K562 (cell line): ENCODE results near the gene SHROOM3. TPM values are rescaled to one million over a fixed set of nuclear protein-coding genes. Genes with fewer than 3 reads are reported as not detected.

Experiments used
- ATAC-seq: fragments of 200-7000 bp; cut with Tn5 transposase; 3 replicates; pipeline ENCODE4 v1.9.1; 2020; ENCODE audit warnings: moderate library complexity
- BruUV-seq: library from RNA; stranded (reverse); fragments of 400-500 nt; replicated peaks from 2 replicates; lab custom pipeline; 2021; lab: Mats Ljungman, UMichigan
- CTCF ChIA-PET: fragments of 300-600 bp; formaldehyde crosslinking; extraction: SDS; loops from one replicate; lab custom pipeline; 2021; ENCODE audit warnings: low intra/inter-chr PET ratio; lab: Yijun Ruan, JAX
- POLR2A ChIA-PET: fragments of 300-600, 350-650 bp; sonication (Branson Sonifier 250); formaldehyde crosslinking; extraction: SDS; loops from one replicate; lab custom pipeline; 2021; ENCODE audit warnings: antibody characterized with exemption, inconsistent platforms; lab: Yijun Ruan, JAX
- DNase-seq, 4 experiments: peaks; one replicate each; pipeline versions ENCODE4 v3.0.0 to v3.0.0-alpha.2; 2011 to 2018; ENCODE audit warnings: low spot score in 3 of 4, mixed read lengths in 3 of 4; ENCODE audit errors: extremely low read depth in 1 of 4
- FAIRE-seq: peaks from 2 replicates; lab custom pipeline; 2011; peaks lifted over from hg19 to GRCh38; lab: Jason Lieb, UNC
- H2AFZ ChIP-seq: 2 replicates; pipeline ENCODE4 v1.6.0; 2011; ENCODE audit warnings: low read depth, low read length, control low read depth, inconsistent platforms
- H3K27ac ChIP-seq: fragments of 200-600 bp; 3 replicates; pipeline ENCODE4 v1.8.0; 2011; ENCODE audit warnings: low read depth, mild to moderate bottlenecking, control low read depth, inconsistent platforms, low read length, moderate library complexity, mixed read lengths; ENCODE audit errors: extremely low read depth
- H3K27me3 ChIP-seq, 2 experiments: fragments of 300-600 bp in 1 of 2; 2 replicates in 1 of 2; 3 replicates in 1 of 2; pipeline versions ENCODE4 v1.6.0 to v1.8.0; 2011; ENCODE audit warnings: inconsistent platforms in 2 of 2, low read length in 2 of 2, mild to moderate bottlenecking in 1 of 2, mixed read lengths in 1 of 2, moderate library complexity in 1 of 2; ENCODE audit not compliant: control insufficient read depth in 2 of 2, insufficient read depth in 2 of 2
- H3K36me3 ChIP-seq: fragments of 300-600 bp; 3 replicates; pipeline ENCODE4 v1.8.0; 2011; ENCODE audit warnings: mild to moderate bottlenecking, low read length, inconsistent platforms; ENCODE audit not compliant: control insufficient read depth, insufficient read depth
- H3K4me1 ChIP-seq, 2 experiments: fragments of 200-600 bp in 1 of 2; replicated peaks in 1 of 2; 2 replicates in 1 of 2; 3 replicates in 1 of 2; pipeline versions ENCODE4 v1.5.1 to v1.8.0; 2011; ENCODE audit warnings: inconsistent platforms in 2 of 2, low read length in 2 of 2, mild to moderate bottlenecking in 1 of 2, mixed read lengths in 1 of 2, moderate library complexity in 1 of 2; ENCODE audit not compliant: control insufficient read depth in 2 of 2, insufficient read depth in 2 of 2
- H3K4me2 ChIP-seq: 2 replicates; pipeline ENCODE4 v1.6.1; 2011; ENCODE audit warnings: low read length, control low read depth, inconsistent platforms, mixed read lengths; ENCODE audit not compliant: insufficient read depth
- H3K4me3 ChIP-seq: fragments of 200-600 bp; sonication (generic), shearing (Covaris generic); 2 replicates; pipeline ENCODE4 v1.5.1; 2016; ENCODE audit warnings: control low read depth, inconsistent platforms
- H3K79me2 ChIP-seq: fragments of 200-600 bp; 3 replicates; pipeline ENCODE4 v1.8.0; 2011; ENCODE audit warnings: low read length, inconsistent platforms; ENCODE audit not compliant: control insufficient read depth, insufficient read depth
- H3K9ac ChIP-seq, 2 experiments: 2 replicates each; pipeline versions ENCODE4 v1.6.0 to v1.6.1; 2011; ENCODE audit warnings: low read depth in 2 of 2, low read length in 2 of 2, control low read depth in 1 of 2, inconsistent platforms in 1 of 2, mild to moderate bottlenecking in 1 of 2, mixed read lengths in 1 of 2; ENCODE audit not compliant: insufficient read depth in 1 of 2
- H3K9me1 ChIP-seq: one replicate; pipeline ENCODE4 v1.6.0; 2011; ENCODE audit warnings: inconsistent platforms, mild to moderate bottlenecking, low read length, moderate library complexity; ENCODE audit not compliant: control insufficient read depth, insufficient read depth
- H3K9me3 ChIP-seq: replicated peaks from 2 replicates; pipeline ENCODE4 v1.5.1; 2011; ENCODE audit warnings: low read depth, low read length, inconsistent platforms; ENCODE audit not compliant: control insufficient read depth, insufficient read depth
- H4K20me1 ChIP-seq: replicated peaks from 2 replicates; pipeline ENCODE4 v1.6.1; 2011; ENCODE audit warnings: low read length, inconsistent platforms, mixed read lengths; ENCODE audit not compliant: control insufficient read depth, insufficient read depth
- BMI1 ChIP-seq: fragments of 150-350 bp; IDR thresholded peaks from 2 replicates; pipeline ENCODE4 v1.6.1; 2014; ENCODE audit warnings: low read length
- FIP1L1 ChIP-seq: fragments of 200-400 bp; formaldehyde crosslinking; IDR thresholded peaks from 2 replicates; pipeline ENCODE4 v1.6.1; 2018; ENCODE audit warnings: mild to moderate bottlenecking, low read depth, low read length; ENCODE audit not compliant: poor library complexity, severe bottlenecking
- JUND ChIP-seq, 2 experiments: IDR thresholded peaks; 2 replicates in 1 of 2; 3 replicates in 1 of 2; pipeline ENCODE4 v1.6.1; 2011; ENCODE audit warnings: borderline replicate concordance in 2 of 2, low read depth in 2 of 2, low read length in 2 of 2, improper control_type of control experiment in 1 of 2, missing biosample characterization in 1 of 2, missing genetic modification characterization in 1 of 2, missing genetic modification reagents in 1 of 2
- NCOA2 ChIP-seq, 2 experiments: fragments of 450-650 bp; IDR thresholded peaks; 2 replicates each; pipeline ENCODE4 v1.6.1; 2018; ENCODE audit warnings: mild to moderate bottlenecking in 2 of 2, moderate library complexity in 1 of 2; ENCODE audit not compliant: partially characterized antibody in 2 of 2
- PHF21A ChIP-seq: fragments of 450-650 bp; IDR thresholded peaks from 2 replicates; pipeline ENCODE4 v1.6.1; 2017; ENCODE audit warnings: low read depth, borderline replicate concordance
- XRCC4 ChIP-seq: IDR thresholded peaks from one replicate; pipeline ENCODE4 v1.6.1; 2011; ENCODE audit not compliant: insufficient read depth, insufficient read length; ENCODE audit errors: extremely low read depth
- ZC3H8 ChIP-seq: fragments of 450-650 bp; IDR thresholded peaks from 2 replicates; pipeline ENCODE4 v1.6.1; 2017
- ZNF212 ChIP-seq: fragments of 450-650 bp; formaldehyde crosslinking; IDR thresholded peaks from 2 replicates; pipeline ENCODE4 v1.4.0; 2020; ENCODE audit warnings: mild to moderate bottlenecking
- WGBS: fragments of 100-300 bp; shearing (Covaris generic); methylation state at CpG from one replicate; pipeline ENCODE4 v1.1.6; 2016; ENCODE audit warnings: low coverage, mixed read lengths; ENCODE audit not compliant: insufficient coverage; ENCODE audit errors: missing lambda C conversion rate; 5-methylcytosine and 5-hydroxymethylcytosine counted together
- in situ Hi-C: fragments of 300-500 bp; cut with MboI; formaldehyde crosslinking; loops from 4 replicates; pipeline ENCODE4 v1.15.0; 2018; ENCODE audit warnings: inconsistent platforms, mixed read lengths
- intact Hi-C: fragments of 100-400 bp; cut with micrococcal nuclease; formaldehyde crosslinking; loops from 2 replicates; pipeline ENCODE4 v1.14.2; 2022
- polyA plus RNA-seq, 8 experiments: library from polyadenylated mRNA; depleted of rRNA in 4 of 8; stranded (reverse) in 5 of 8; unstranded in 3 of 8; fragments of >200 nt; fragmentation: Nextera tagmentation in 2 of 8; fragmentation: Illumina TruSeq in 1 of 8; extraction: Ambion mirVana in 2 of 8; extraction: Trizol in 1 of 8; gene quantifications; 2 replicates each; pipeline versions ENCODE4 v1.2.1 to v1.2.3, GENCODE V29; 2011 to 2014; ENCODE audit warnings: inconsistent platforms in 1 of 8, missing spikeins in 1 of 8
- total RNA-seq, 7 experiments: library from RNA; depleted of rRNA in 6 of 7; stranded (reverse); fragments of >200 nt in 6 of 7; fragmentation: Illumina TruSeq in 2 of 7; extraction: Trizol in 2 of 7; gene quantifications; 2 replicates each; pipeline versions ENCODE4 v1.2.1 to v1.2.3, GENCODE V29; 2011 to 2021; ENCODE audit warnings: low replicate concordance in 1 of 7
- TF ChIP-seq, protein P1 (sequence below): fragments of 250-450 bp; sonication (Bioruptor Pico); IDR thresholded peaks from 2 replicates; pipeline ENCODE4 v1.9.0; 2021; ENCODE audit warnings: mild to moderate bottlenecking, inconsistent platforms
- TF ChIP-seq, protein P2 (sequence below), 2 experiments: IDR thresholded peaks in 1 of 2; conservative IDR thresholded peaks in 1 of 2; 2 replicates each; pipeline ENCODE4 v1.6.1; 2016; ENCODE audit warnings: low read depth in 2 of 2, mild to moderate bottlenecking in 1 of 2, missing compliant biosample characterization in 1 of 2, missing genetic modification characterization in 1 of 2, moderate library complexity in 1 of 2
- TF ChIP-seq, protein P3 (sequence below): sonication (generic); formaldehyde crosslinking; IDR thresholded peaks from 2 replicates; pipeline ENCODE4 v1.8.0; 2022; ENCODE audit warnings: mild to moderate bottlenecking, missing genetic modification reagents

SHROOM3 gene
- total and polyA plus RNA-seq, 9 of the 15 experiments (the other 6 are each of a cell fraction or from before 2014, with no cell fraction given) = 0.01 to 0.07 TPM; not detected in 7

DNA sequence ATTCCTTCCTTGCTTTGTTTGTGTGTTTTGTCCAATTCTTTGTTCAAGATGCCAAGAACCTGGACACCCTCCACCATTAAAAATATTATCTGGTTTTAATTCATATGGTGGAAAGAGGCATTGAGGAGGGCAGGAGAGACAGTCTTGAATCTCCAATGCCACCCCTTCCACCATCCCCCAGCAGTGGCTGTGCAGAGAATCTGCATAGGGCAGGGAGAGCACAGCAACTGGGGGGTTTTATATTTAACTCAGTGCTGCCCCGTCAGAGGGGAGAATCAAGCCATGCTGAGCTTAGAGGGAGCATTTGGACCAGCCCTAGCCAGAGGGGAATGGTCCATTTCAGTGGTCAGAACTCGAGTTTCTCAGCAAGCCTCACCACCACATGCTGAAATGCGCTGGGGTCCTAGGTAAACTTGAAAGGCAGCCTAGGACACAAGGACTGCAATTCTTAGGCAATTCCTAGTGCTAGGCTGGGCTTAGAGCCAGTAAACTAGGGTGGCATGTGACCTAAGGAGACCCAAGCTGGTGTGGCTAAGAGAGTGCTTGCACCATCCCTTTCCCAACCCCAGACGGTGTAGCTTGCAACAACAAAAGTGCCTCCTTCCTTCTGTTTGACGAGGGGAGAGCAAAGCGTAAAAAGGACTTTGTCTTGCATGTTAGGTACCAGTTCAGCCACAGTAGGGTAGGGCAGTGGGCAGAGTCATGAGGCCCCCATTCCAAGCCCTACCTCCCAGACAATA, 48.3 kb upstream of the SHROOM3 start:
- intact Hi-C loops = no loop called here
- TF ChIP-seq NCOA2 (IDR thresholded peaks at IDR 0.05; ENCODE audit: partially characterized antibody in 2 of 2) = no peak
- no peak for TF ChIP-seq ZNF212 (CRISPR knock-in tag)
- TF ChIP-seq XRCC4 = no peak
- TF ChIP-seq BMI1 = no peak
- TF ChIP-seq, protein P1, sequence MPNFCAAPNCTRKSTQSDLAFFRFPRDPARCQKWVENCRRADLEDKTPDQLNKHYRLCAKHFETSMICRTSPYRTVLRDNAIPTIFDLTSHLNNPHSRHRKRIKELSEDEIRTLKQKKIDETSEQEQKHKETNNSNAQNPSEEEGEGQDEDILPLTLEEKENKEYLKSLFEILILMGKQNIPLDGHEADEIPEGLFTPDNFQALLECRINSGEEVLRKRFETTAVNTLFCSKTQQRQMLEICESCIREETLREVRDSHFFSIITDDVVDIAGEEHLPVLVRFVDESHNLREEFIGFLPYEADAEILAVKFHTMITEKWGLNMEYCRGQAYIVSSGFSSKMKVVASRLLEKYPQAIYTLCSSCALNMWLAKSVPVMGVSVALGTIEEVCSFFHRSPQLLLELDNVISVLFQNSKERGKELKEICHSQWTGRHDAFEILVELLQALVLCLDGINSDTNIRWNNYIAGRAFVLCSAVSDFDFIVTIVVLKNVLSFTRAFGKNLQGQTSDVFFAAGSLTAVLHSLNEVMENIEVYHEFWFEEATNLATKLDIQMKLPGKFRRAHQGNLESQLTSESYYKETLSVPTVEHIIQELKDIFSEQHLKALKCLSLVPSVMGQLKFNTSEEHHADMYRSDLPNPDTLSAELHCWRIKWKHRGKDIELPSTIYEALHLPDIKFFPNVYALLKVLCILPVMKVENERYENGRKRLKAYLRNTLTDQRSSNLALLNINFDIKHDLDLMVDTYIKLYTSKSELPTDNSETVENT (CRISPR knock-in tag) = no peak
- TF ChIP-seq ZC3H8 = no peak
- TF ChIP-seq JUND (IDR thresholded peaks at IDR 0.05; ENCODE audit: borderline replicate concordance, low read depth, low read length) = no peak
- TF ChIP-seq JUND (tag; IDR thresholded peaks at IDR 0.05; ENCODE audit: borderline replicate concordance, low read depth, low read length) = no peak
- no peak for TF ChIP-seq PHF21A
- TF ChIP-seq, protein P2, sequence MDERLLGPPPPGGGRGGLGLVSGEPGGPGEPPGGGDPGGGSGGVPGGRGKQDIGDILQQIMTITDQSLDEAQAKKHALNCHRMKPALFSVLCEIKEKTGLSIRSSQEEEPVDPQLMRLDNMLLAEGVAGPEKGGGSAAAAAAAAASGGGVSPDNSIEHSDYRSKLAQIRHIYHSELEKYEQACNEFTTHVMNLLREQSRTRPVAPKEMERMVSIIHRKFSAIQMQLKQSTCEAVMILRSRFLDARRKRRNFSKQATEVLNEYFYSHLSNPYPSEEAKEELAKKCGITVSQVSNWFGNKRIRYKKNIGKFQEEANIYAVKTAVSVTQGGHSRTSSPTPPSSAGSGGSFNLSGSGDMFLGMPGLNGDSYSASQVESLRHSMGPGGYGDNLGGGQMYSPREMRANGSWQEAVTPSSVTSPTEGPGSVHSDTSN (CRISPR knock-in tag; IDR thresholded peaks at IDR 0.05; ENCODE audit: low read depth) = no peak
- TF ChIP-seq, protein P2 (tag; conservative IDR thresholded peaks at IDR 0.05; ENCODE audit: low read depth) = no peak
- TF ChIP-seq FIP1L1 = no peak
- TF ChIP-seq, protein P3, sequence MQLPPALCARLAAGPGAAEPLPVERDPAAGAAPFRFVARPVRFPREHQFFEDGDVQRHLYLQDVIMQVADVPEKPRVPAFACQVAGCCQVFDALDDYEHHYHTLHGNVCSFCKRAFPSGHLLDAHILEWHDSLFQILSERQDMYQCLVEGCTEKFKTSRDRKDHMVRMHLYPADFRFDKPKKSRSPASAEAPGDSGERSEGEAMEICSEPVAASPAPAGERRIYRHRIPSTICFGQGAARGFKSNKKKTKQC (CRISPR knock-in tag) = no peak
- TF ChIP-seq, all 486 proteins: peak for 0
- peak; percentile 69 for ATAC-seq
- Histone ChIP-seq H3K27me3 (no peaks in the 10 kb centered on the region), H3K36me3 (no peaks in the 10 kb centered on the region), H3K4me3 (no peak overlapping the region), H3K4me1 (no peaks in the 10 kb centered on the region), H3K4me2 (peak overlapping the region; percentile 57), H3K27ac (no peak overlapping the region), H3K79me2 (no peaks in the 10 kb centered on the region), H4K20me1 (no peaks in the 10 kb centered on the region), H3K9me3 (no peaks in the 10 kb centered on the region; the same call in 1 of the 2 replicates), H3K9me1 (no peaks in the 10 kb centered on the region), H3K9ac (no peak overlapping the region; a peak in 1 of 4 replicates), H2AFZ (peak overlapping the region; percentile 95)
- WGBS = 67% methylated on average over 5 of the region's 6 CpGs
- no peak for DNase-seq
- ChIA-PET POLR2A (interaction anchor here (0.6 kb wide), 1 partner anchor 64 kb away, joined by 3 read pairs; no protein-coding TSS in a partner anchor), CTCF (no interaction called here)
- in situ Hi-C loops = no loop called here
- no TSS peak for BruUV-seq
- no peak for FAIRE-seq
